HCT116 (cell line): ENCODE measurements around the gene ZBTB20.

ENCODE experiments used
- POLR2A ChIP-seq: IDR thresholded peaks from 2 replicates; pipeline ENCODE4 v1.7.0; 2011; ENCODE audit warnings: borderline replicate concordance; ENCODE audit not compliant: insufficient read depth, insufficient read length; ENCODE audit errors: extremely low read depth
- POLR2AphosphoS5 ChIP-seq: IDR thresholded peaks from 2 replicates; pipeline ENCODE4 v1.6.1; 2011; ENCODE audit warnings: mild to moderate bottlenecking, low read depth, low read length, moderate library complexity
- ZNF274 ChIP-seq: fragments of 200-500 bp; sonication (Bioruptor generic); IDR thresholded peaks from 2 replicates; pipeline ENCODE4 v1.6.1; 2014; ENCODE audit warnings: mild to moderate bottlenecking, low read depth, low read length, inconsistent platforms
- TF ChIP-seq, protein P1 (sequence below), 3 experiments: fragments of 200-600 bp in 1 of 3; sonication (generic) in 1 of 3; IDR thresholded peaks in 2 of 3; conservative IDR thresholded peaks in 1 of 3; 2 replicates each; pipeline ENCODE4 v1.5.1; 2012 to 2017; ENCODE audit warnings: low read depth in 2 of 3, low read length in 2 of 3, antibody characterized with exemption in 1 of 3, borderline replicate concordance in 1 of 3, control low read depth in 1 of 3, mild to moderate bottlenecking in 1 of 3, mixed read lengths in 1 of 3, mixed run types in 1 of 3, moderate library complexity in 1 of 3; ENCODE audit not compliant: insufficient read depth in 1 of 3

DNA sequence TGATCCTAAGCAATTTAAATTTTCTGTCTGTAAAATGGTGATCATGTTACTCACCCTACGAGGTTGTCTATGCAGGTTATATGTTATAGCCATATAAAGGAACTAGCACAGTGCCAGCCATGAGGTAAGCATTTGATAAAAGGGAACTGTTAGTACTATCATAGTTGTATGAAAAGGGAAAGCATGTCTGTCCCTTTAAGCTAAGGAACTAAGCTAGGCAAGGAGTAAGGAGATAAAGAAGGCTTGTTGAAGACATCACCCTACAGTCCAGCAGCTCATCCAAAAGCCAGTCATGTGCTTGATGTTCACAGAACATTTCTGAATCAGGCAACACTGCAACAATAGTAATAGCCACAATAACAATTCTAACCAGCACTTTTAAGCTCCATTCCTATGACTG lies 243.9 kb downstream of the ZBTB20 start:
- TF ChIP-seq, protein P1, sequence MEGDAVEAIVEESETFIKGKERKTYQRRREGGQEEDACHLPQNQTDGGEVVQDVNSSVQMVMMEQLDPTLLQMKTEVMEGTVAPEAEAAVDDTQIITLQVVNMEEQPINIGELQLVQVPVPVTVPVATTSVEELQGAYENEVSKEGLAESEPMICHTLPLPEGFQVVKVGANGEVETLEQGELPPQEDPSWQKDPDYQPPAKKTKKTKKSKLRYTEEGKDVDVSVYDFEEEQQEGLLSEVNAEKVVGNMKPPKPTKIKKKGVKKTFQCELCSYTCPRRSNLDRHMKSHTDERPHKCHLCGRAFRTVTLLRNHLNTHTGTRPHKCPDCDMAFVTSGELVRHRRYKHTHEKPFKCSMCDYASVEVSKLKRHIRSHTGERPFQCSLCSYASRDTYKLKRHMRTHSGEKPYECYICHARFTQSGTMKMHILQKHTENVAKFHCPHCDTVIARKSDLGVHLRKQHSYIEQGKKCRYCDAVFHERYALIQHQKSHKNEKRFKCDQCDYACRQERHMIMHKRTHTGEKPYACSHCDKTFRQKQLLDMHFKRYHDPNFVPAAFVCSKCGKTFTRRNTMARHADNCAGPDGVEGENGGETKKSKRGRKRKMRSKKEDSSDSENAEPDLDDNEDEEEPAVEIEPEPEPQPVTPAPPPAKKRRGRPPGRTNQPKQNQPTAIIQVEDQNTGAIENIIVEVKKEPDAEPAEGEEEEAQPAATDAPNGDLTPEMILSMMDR (IDR thresholded peaks at IDR 0.05 in 2 of 3, conservative IDR thresholded peaks at IDR 0.05 in 1 of 3; ENCODE audit: borderline replicate concordance in 1 of 3, insufficient read depth in 1 of 3, low read depth in 2 of 3, low read length in 2 of 3) = no peak
- TF ChIP-seq ZNF274 (no peak), POLR2A (no peak), POLR2AphosphoS5 (no peak)
